HG03139 (cell line): ENCODE data around the gene MFNG.

Experiments
- ATAC-seq: cut with Tn5 transposase; IDR thresholded peaks from one replicate; pipeline ENCODE4 v1.9.1; 2021; ENCODE audit not compliant: unreplicated experiment

Gene MFNG

DNA sequence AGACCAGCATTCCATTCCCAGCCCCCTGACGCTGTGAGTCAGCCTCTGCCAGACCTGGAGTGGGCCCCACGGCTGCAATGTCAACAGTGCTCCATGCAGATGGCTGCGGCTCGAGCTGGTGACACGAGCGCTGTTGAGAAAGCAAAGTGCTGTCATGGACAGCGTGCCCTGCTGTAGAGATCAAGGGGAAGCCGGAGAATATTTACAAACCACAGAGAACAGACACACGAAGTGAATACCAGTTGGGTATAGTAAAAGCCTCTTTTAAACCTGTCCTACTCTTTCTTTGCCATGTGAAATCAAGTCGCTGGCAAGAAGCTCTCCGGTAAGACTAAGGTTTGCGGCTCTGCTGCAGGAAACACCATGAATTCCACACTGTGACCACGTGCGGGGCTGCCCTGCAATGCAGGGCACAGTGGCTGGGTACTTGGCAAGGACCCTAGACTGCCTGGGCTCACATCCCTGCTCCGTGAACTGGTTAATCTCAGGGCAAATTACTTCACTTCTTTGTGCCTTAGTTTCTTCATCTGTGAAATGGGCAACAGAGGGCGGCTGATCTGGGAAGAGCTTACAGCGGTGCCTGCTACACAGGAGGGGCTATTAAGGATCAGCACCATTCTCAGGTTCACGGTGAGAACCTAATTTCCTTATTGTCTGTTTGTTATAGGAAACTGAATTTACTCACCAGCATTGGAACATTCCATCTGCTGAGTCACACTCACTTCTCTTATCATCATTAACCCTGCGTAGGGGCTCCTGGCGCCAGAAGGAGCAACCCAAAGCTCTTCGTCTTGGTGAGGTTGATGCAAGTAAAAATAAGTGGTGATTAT is 31.1 kb downstream of the MFNG start:
- no peak for ATAC-seq

DNA sequence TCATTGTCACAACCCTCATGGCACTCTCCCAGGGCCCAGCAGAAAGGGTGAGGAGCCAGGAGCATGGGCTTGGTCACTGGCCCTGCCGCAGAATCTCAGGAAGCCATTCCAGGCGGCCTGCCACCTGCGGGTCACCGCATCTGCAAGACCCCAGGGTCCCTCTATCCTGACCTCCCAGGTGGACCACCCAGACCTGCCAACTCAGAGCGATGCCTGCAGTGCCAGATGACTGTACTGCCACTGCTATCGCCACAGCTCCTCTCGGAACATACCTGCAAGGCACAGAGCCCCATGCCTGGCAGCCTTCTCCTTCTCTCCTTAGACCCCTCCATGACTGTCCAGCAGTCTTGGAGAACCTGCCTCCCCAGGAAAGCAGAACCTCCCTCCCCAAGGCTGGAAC is 32.5 kb downstream of the MFNG start:
- ATAC-seq: no peak

DNA sequence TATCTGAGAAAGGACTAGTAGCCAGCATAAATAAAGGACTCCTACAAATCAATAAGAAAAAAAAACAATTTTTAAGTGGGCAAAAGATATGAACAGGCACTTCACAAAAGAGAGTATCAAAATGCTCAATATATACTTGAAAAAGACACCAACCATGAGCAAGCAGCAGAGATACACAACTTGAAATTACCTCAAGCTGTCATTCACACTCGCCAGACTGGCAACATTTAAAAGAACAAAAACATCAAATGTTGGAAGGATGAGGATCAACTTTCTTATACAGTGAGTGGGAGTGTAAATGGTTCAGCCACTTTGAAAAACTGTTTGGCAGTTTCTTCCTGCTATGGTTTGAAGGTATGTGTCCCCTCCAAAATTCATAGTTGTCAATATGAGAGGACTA is 35.0 kb downstream of the MFNG start:
- no peak for ATAC-seq

DNA sequence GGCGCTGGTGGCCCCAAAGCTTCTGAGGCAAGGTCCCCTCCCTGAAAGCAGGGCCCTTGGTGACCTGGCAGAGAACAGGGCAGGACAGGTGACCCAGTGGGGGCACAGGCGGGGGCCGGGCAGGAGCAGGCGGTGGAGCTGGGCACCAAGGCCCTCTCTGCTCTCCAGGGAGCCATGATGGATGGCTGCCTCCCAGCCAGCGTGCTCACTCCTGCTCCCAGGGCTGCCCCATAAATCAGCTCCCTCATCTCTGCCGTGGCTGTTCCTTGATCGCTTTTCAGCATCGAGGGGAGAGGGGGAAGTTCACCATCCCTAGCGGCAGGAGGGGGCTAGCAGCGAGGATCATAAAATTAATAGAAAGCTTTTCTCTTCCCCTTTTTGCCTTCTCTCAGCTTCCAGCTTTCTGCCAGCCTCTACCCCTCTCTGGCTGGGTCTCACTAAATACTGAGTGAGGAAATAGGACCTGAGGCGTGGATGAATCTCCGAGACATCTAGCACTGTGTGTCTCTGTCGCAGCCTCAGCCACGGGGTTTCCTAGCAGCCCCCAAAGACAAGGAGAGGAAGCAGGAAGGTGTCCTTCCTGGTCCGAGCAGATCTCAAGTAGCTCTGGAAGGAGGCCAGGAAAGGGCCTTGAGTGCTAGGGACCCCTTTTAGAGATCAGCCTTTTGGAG is 36.7 kb downstream of the MFNG start:
- ATAC-seq: no peak

DNA sequence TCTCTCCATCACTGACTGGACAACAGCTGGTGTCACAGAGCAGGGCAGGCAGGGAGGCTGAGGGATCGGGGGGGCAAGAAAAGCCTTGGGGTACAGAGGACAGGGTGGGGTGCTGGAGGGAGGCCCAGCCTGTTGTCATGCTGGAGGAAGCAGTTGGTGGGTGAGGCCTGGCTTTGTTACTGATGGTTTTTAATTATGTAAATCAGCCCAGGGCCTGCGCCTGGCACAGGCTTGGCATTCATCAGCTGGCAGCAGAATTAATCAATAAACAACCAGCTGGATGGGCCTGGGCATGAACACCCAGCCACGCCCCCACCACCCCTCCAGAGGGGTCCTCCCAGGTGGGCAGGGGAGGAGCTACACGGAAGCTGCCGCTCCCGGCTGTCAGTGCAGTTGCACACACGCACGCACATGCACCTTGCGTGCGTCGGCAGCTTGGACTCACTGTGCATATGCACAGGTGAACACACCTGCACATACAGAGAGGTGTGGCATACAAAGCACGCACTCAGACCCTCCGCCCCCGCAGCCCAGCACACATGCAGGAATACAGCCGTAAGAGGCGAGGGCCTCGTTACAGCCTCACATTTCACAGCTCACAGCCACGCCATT is 37.6 kb downstream of the MFNG start:
- ATAC-seq: no peak

DNA sequence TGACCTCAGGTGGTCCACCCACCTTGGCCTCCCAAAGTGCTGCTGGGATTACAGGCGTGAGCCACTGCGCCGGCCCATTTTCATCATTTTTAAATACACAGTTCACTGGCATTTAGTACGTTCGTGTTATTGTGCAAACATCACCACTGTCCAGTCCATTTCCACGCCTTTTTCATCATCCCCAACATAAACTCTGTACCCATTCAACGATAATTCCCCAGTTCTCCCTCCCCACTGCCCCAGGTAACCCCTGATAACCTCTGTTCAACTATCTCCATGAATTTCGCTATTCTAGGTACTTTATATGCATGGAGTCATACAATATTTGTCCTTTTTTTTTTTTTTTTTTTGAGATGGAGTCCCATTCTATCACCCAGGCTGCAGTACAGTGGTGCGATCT is 40.7 kb downstream of the MFNG start:
- no peak for ATAC-seq

DNA sequence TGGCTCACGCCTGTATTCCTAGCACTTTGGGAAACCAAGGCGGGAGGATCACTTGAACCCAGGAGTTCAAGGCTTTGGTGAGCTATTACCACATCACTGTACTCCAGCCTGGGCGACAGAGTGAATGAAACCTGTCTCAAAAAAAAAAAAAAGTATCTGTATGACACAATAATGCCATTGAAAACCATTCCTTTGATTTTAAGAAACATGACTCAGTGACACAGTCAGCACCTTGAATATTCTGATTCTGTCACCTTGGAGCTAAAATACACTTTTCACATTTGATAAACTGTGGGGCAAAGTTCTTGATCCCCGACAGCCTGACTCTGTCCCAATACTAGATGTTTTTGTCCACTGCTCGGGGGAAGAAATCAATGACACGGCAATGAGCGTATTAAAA is 42.2 kb downstream of the MFNG start:
- no peak for ATAC-seq

DNA sequence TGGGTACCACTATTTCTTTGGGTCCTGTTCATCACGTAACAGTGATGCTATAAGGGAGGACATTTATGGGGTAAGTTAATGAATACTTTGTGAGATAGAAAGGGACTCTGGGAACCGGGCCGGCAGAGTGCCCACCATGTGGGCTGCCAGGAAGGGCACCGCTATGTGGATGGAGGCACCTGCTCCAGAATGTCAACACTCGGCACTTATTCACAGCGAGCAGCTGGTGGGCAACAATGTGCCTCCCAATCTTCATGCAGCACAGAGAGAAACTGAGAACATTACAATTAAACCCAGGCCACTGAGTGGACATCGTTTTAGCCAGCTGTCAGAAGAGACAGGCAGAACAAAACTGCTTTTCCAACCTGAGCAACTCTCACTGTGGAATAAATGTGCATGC is 43.1 kb downstream of the MFNG start:
- no peak for ATAC-seq

DNA sequence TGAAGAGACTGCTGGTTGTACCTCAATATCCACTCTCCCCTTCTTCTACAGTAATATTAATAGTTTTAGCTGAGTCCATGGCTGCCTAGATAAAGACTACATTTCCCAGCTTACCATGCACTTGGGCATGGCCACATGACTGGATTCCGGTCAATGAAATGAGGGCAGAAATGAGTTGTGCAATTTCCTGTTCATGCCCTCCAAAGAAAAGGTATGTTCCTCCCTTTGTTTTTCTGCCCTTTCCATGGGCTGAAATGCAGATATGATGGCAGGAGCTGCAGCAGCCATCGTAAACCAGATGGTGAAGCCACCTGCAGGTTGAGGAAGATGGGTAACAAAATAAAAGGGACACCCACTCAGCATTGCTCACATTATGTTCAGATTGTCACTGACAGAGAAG is 43.6 kb downstream of the MFNG start:
- ATAC-seq: no peak

DNA sequence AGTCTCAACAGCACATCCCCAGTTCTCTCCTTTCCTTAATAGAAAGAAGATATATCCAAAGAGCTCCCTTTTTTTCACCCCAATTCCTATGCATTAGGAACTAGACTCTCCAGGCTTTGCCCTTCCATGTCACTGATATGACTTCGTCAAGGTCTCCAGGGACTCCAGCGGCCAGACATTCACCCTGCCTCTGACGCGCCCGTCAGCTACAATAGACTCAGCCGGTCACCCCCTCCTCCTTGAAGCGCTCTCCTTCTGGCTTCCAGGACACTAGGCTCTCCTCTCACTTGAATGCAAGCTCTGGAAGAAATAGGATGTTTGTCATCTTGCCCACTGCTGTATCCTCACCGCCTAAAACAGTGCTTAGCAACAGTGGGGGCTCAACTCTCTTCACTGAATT is 44.0 kb downstream of the MFNG start:
- ATAC-seq: no peak

DNA sequence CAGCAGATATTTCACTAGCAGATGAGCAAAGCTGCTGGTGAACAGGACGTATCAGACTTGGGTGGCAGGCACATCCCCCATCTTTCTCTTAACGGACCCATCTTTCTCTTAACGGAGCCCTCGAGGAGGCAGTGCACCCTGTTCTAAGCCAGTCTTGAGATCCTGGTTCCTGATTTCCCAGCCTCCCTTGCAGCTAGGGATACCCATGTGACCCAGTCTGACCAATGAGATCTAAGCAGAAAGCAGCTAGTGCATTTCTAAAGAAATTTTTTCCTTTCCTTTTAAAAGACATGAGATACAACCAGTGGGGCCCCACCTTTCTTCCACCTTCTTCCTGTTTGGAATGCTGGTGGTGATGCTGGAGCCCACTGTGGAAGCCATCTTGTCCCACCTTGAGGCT is 45.3 kb downstream of the MFNG start:
- ATAC-seq: no peak

DNA sequence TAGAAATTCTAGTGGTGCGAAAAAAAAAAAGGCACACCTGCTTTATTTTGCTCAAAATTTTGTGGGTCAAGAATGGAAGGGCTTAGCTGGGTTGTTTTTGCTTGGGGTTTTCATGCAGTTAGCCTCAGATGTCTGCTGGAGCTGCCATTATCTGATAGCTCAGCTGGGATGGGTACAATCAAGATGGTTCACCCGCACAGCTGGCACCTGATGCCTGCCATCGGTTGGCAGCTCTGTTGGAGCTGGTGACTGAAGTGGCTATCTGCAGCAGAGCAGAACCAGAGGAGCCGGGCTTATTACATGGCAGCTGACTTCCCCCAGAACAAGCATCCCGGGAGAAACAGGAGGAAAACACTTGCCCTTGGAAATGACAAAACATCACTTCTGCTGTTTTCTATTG is 46.8 kb downstream of the MFNG start:
- ATAC-seq: no peak

DNA sequence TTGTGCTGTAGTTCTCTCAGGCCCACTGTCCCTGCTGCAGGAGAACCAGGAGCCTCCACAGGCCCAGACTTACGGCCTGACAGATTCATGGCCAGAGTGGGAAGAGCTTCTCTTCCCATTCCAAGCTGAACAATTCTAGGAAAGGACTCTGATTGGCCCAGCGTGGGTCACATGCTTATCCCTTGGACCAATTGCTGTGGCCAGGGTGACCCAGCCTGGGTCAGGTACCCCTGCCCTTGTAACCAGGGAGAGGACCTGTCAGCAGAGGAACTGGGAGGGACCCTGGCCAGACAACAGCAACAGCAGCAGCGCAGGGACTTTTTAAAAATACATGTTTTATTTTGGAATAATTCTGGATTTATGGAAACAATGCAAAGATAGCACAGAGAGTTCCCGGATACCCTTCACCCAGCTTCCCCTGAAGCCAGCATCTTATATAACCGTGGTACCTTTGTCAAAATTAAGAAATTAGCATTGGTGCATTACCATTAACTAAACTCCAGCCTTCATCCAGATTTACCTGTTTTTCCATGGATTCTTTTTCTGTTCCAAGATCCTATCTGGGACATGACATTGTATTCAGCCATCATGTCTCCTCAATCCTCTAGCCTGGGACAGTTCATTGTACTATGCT is 50.1 kb downstream of the MFNG start:
- no peak for ATAC-seq

DNA sequence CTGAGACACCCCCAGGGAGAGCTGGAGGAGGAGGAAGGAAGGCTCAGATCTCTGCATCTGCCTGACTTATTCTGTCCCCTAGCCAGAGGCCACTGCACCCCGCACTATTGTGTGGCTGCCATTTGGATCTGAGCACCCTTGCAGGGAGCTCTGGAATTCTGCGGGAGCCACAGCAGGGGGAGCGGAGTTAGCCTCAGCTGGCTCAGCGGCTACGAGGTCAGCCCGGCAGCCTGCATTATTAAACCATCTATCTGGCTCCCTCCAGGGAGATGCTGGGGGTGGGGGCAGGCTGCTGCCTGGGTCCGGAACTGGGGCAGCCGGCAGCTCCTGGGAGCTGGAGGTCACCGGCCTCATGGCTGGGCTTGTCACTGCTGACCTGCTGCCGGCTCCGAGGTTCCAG is 52.4 kb downstream of the MFNG start:
- ATAC-seq: no peak

DNA sequence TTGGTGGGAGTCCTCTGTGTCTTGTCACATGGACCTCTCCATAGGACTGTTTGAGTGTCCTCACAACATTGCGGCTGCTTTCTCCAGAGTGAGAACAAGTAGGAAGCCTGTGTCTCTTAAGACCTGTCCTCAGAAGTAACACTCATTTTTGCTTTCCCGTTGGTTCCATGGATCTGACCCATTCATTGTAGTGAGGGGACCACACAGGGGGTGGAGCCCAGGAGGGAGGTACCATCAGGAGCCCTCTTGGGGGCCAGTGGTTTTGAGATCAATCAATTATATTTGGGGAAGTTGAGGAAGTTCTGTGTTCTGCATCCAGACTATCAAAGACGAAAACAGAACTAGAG is 53.5 kb downstream of the MFNG start:
- ATAC-seq: no peak

DNA sequence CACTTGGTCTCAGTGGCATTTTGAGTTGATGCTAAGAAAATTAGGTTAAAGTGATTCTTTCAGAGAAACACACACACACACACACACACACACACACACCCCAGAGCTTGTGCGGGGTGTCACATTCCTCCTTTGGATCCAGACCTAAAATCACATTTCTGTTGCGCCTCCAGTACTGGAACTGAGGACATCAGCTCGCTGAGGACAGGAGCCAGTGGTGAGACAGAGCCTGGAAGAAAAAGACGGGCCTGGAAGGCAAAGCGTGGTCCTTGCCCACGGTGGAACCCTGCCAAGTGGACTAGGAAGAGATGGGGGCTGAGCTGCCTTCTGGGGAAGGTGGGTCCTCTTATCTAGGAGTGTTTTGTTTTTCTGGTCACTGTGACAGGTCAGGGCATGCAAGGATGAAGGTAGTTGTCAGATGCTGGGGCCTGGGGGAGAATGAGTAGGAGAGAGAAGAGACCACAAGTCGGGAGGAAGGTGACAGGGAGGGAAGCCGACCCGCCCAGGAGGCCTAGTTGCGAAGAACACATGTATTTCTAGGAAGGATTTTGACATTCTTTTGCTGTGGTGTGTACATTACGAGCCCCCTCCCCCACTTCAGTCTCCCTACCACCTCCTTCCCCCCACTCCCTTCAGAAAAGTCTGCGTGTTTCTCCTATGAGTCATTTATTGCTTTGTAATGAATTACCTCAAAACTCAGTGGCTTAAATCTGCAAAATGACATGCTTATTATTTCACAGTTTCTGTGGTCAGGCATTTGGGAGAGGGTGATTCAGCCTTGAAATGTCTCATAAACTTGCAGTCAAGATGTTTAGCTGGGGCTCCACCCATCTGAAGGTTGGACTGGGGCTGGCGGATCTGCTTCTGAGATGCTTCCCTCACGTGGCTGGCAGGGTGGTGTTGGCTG is 54.1 kb downstream of the MFNG start:
- no peak for ATAC-seq

DNA sequence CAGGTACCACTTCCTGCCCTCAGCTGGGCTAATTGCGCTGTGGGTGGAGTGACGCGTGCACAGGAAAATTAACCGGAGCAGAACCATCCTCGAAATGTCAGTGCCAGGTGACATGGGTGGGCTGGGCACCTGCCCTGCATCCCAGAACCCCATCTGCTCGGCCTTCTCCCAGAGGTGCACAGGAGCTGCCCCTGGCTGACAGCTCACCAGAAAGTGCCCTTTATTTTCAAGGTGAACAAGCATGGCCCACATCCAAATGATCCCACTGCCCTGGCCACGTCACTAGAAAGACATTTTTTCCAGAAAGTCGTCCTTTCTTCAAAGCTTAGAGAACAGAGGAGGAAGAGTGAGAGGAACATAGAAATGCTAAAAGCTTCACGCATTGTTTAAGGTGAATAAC is 54.8 kb downstream of the MFNG start:
- no peak for ATAC-seq

DNA sequence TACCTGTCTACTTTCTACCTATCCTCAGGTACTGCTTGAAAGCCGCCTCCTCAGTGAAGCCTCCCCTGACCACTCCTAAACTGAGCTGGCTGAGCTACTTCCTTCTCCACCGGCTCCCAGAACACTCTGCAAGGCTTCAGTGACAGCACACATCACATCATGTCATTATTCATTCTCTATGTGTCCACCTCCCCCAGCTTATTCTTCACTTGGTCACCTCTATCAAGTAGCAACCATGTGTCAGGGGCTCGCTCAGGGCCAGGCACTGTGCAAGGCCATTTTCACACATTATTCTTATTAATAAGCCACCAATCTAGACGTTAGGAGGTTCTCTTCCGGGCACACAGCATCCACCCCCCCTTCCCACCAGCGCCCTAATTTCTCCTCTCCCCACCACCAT is 55.2 kb downstream of the MFNG start:
- ATAC-seq: no peak

DNA sequence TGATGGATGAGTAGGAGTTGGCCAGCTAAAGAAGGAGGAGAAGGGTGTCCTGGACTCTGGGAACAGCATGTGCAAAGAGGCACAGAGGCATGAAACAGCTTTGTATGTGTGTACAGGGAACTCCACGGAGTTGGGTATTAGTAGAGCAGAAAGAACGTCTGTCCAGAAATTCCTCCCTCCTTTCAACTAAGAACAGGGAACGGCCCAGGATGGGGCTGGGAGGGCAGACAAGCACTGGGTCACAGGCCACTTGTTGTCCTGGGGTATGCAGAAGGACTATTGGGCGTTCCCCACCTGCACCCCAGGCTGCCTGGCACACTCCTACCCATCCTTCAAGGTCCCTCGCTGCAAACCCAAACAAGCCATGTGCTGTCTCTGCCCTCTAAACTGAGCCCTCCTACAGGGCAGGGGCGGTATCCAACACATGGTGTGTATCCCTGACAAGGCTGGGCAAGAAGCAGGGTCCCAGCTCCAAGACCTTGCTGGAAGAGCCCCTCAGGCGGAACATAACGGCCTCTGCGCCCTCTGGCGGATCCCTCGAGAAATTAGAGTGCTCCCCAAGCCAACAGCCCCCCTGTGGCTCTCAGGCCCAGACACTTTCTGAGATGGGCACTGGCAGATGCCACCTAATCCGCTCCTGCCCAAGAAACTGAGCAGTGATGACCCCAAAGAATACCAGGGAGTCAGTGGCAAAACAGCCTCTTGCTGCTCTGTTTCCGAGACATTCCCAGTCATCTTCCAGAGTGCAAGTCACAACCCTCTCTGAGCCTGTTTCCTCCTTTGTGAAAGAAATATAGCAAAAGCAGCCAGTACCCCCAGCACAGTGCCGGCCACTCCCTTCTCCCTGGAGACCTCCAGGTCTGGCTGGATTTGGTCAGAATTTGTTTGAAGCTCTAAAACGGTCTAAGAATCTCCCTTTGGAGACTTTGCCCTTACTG is 57.3 kb downstream of the MFNG start:
- no peak for ATAC-seq
